GM23338 (cell line): ENCODE measurements around the gene SEM1. TPM values are rescaled to one million over a fixed set of nuclear protein-coding genes. Genes with fewer than 3 reads are reported as not detected.

Experiments
- ATAC-seq: fragments of 200-7000 bp; cut with Tn5 transposase; 3 replicates; pipeline ENCODE4 v1.9.1; 2020
- DNase-seq: peaks from one replicate; pipeline ENCODE4 v3.0.0-alpha.2; 2015; ENCODE audit warnings: low spot score
- H2AFZ ChIP-seq: fragments of 200-600 bp; sonication (generic); 2 replicates; pipeline ENCODE4 v1.8.0; 2016; ENCODE audit warnings: antibody characterized with exemption, mild to moderate bottlenecking, moderate library complexity
- H3F3A ChIP-seq: fragments of 200-600 bp; sonication (generic); replicated peaks from 2 replicates; pipeline ENCODE4 v1.8.0; 2017; ENCODE audit warnings: antibody characterized with exemption, mixed run types, low read depth
- H3K27ac ChIP-seq: fragments of 200-600 bp; sonication (generic); 2 replicates; pipeline ENCODE4 v1.6.1; 2016; ENCODE audit warnings: low read depth
- H3K27me3 ChIP-seq: fragments of 200-600 bp; sonication (generic); 2 replicates; pipeline ENCODE4 v1.8.0; 2016; ENCODE audit warnings: mild to moderate bottlenecking, mixed run types, moderate library complexity; ENCODE audit not compliant: insufficient read depth
- H3K36me3 ChIP-seq: fragments of 200-600 bp; sonication (generic); 2 replicates; pipeline ENCODE4 v1.8.0; 2016; ENCODE audit warnings: mild to moderate bottlenecking; ENCODE audit not compliant: insufficient read depth
- H3K4me1 ChIP-seq: fragments of 200-600 bp; sonication (generic); 2 replicates; pipeline ENCODE4 v1.8.0; 2016; ENCODE audit warnings: mild to moderate bottlenecking, moderate library complexity; ENCODE audit not compliant: insufficient read depth
- H3K4me2 ChIP-seq: fragments of 200-600 bp; sonication (generic); 2 replicates; pipeline ENCODE4 v1.7.1; 2017; ENCODE audit warnings: mixed run types
- H3K4me3 ChIP-seq: fragments of 200-600 bp; sonication (generic); 2 replicates; pipeline ENCODE4 v1.6.1; 2016; ENCODE audit warnings: mixed run types
- H3K79me2 ChIP-seq: fragments of 200-600 bp; sonication (generic); replicated peaks from 2 replicates; pipeline ENCODE4 v1.8.0; 2017; ENCODE audit warnings: mild to moderate bottlenecking; ENCODE audit not compliant: insufficient read depth
- H3K9me2 ChIP-seq: fragments of 200-600 bp; sonication (generic); 2 replicates; pipeline ENCODE4 v1.8.0; 2017; ENCODE audit not compliant: insufficient read depth
- H4K20me1 ChIP-seq: fragments of 200-600 bp; sonication (generic); replicated peaks from 2 replicates; pipeline ENCODE4 v1.8.0; 2017; ENCODE audit warnings: mild to moderate bottlenecking; ENCODE audit not compliant: insufficient read depth
- H3K27ac Mint-ChIP-seq: 2 replicates; pipeline ENCODE4 v1.8.0; 2020; ENCODE audit warnings: inconsistent platforms, mild to moderate bottlenecking, moderate library complexity, mixed read lengths
- H3K27me3 Mint-ChIP-seq: 3 replicates; pipeline ENCODE4 v1.8.0; 2022; ENCODE audit warnings: low read depth, mild to moderate bottlenecking, moderate library complexity, mixed read lengths, inconsistent platforms; ENCODE audit not compliant: insufficient read depth, poor library complexity
- H3K36me3 Mint-ChIP-seq: 3 replicates; pipeline ENCODE4 v1.8.0; 2021; ENCODE audit warnings: low read depth, mild to moderate bottlenecking, inconsistent platforms, moderate library complexity, mixed read lengths
- H3K4me1 Mint-ChIP-seq: 3 replicates; pipeline ENCODE4 v1.8.0; 2020; ENCODE audit warnings: mild to moderate bottlenecking, inconsistent platforms, mixed read lengths
- H3K4me3 Mint-ChIP-seq: 3 replicates; pipeline ENCODE4 v1.8.0; 2021; ENCODE audit warnings: moderate library complexity, mild to moderate bottlenecking, inconsistent platforms, mixed read lengths
- H3K9me3 Mint-ChIP-seq: 3 replicates; pipeline ENCODE4 v1.8.0; 2020; ENCODE audit warnings: moderate library complexity, mild to moderate bottlenecking, inconsistent platforms, mixed read lengths
- CREB1 ChIP-seq: fragments of 250-450 bp; sonication (Bioruptor Pico); IDR thresholded peaks from 2 replicates; pipeline ENCODE4 v1.5.0; 2020; ENCODE audit warnings: low read depth, mild to moderate bottlenecking, moderate library complexity
- NANOG ChIP-seq: IDR thresholded peaks from 2 replicates; pipeline ENCODE4 v1.6.1; 2016; ENCODE audit warnings: antibody characterized with exemption, borderline replicate concordance
- STAT1 ChIP-seq: IDR thresholded peaks from one replicate; pipeline ENCODE4 v1.6.1; 2016; ENCODE audit warnings: antibody characterized with exemption; ENCODE audit not compliant: unreplicated experiment
- ZNF331 ChIP-seq: fragments of 250-450 bp; sonication (Bioruptor Pico); IDR thresholded peaks from 2 replicates; pipeline ENCODE4 v1.5.0; 2020; ENCODE audit warnings: low read depth, mild to moderate bottlenecking, moderate library complexity
- polyA plus RNA-seq: library from polyadenylated mRNA; unstranded; fragments of >200 nt; fragmentation: Nextera tagmentation; extraction: Ambion mirVana; gene quantifications from 2 replicates; pipeline ENCODE4 v1.2.1, GENCODE V29; 2016
- total RNA-seq: library from RNA; depleted of rRNA; stranded (reverse); fragments of >200 nt; shearing (Covaris generic); gene quantifications from 2 replicates; pipeline ENCODE4 v1.2.3, GENCODE V29; 2014
- TF ChIP-seq, protein P1 (sequence below), 2 experiments: fragments of 200-600 bp in 1 of 2; sonication (generic) in 1 of 2; conservative IDR thresholded peaks; 2 replicates each; pipeline versions ENCODE4 v1.5.1 to v1.6.1; 2016 to 2017; ENCODE audit warnings: antibody characterized with exemption in 2 of 2, low read depth in 2 of 2, mild to moderate bottlenecking in 2 of 2, moderate library complexity in 1 of 2
- TF ChIP-seq, protein P2 (sequence below): IDR thresholded peaks from one replicate; pipeline ENCODE4 v1.6.1; 2018; ENCODE audit warnings: antibody characterized with exemption; ENCODE audit not compliant: unreplicated experiment

SEM1 gene
- total and polyA plus RNA-seq, 2 experiments from 2014 or later, result 71.7 to 1,042 TPM

GRCh38 chr7:96679886-96680285, 29.8 kb downstream of the SEM1 start:
- Mint-ChIP-seq H3K9me3 (peaks cover 3% of the 10 kb centered on the region; the same call in 1 of the 3 replicates), H3K27ac (no peak overlapping the region), H3K4me1 (no peaks in the 10 kb centered on the region), H3K4me3 (no peak overlapping the region), H3K36me3 (peaks cover 37% of the 10 kb centered on the region), H3K27me3 (no peaks in the 10 kb centered on the region)
- H3K27me3 ChIP-seq, result no peaks in the 10 kb centered on the region
- no peak overlapping the region for H3K4me2 ChIP-seq
- no peaks in the 10 kb centered on the region for H4K20me1 ChIP-seq
- DNase-seq (peak; percentile 69), ATAC-seq (peak; percentile 88)
- H3K79me2 ChIP-seq, result peaks cover 11% of the 10 kb centered on the region; the same call in 1 of the 2 replicates
- no peak for TF ChIP-seq NANOG
- TF ChIP-seq, protein P1, sequence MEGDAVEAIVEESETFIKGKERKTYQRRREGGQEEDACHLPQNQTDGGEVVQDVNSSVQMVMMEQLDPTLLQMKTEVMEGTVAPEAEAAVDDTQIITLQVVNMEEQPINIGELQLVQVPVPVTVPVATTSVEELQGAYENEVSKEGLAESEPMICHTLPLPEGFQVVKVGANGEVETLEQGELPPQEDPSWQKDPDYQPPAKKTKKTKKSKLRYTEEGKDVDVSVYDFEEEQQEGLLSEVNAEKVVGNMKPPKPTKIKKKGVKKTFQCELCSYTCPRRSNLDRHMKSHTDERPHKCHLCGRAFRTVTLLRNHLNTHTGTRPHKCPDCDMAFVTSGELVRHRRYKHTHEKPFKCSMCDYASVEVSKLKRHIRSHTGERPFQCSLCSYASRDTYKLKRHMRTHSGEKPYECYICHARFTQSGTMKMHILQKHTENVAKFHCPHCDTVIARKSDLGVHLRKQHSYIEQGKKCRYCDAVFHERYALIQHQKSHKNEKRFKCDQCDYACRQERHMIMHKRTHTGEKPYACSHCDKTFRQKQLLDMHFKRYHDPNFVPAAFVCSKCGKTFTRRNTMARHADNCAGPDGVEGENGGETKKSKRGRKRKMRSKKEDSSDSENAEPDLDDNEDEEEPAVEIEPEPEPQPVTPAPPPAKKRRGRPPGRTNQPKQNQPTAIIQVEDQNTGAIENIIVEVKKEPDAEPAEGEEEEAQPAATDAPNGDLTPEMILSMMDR (conservative IDR thresholded peaks at IDR 0.05; ENCODE audit: low read depth in 2 of 2), result peak; percentile 23 to 44; a peak in 3 of 4 replicates
- H2AFZ ChIP-seq, result no peak overlapping the region
- H3K27ac ChIP-seq, result no peak overlapping the region
- H3K9me2 ChIP-seq, result no peaks in the 10 kb centered on the region
- no peaks in the 10 kb centered on the region for H3K36me3 ChIP-seq
- H3K4me3 ChIP-seq, result no peak overlapping the region
- H3K4me1 ChIP-seq, result no peaks in the 10 kb centered on the region
- no peaks in the 10 kb centered on the region for H3F3A ChIP-seq

DNA sequence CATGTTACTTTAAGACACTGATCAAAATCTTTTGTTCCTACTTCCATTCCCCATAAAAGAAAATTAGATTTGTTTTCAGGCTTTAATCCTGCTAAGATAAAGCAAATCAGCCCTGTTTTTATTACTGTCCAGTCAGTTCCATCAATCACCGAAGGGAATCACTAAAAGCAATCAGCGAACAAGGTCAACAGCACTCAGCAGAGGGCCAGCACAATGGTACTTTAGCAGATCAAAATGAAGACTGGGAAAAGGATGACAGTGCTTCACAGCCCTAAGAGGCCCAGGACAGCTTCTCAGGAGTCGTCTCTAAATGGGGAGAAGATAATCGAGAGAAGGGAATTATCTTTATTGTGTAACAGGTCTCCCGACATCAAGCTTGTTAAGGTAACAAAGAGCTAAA, 32.7 kb downstream of the SEM1 start:
- no peaks in the 10 kb centered on the region for H3K27me3 ChIP-seq
- H3K9me2 ChIP-seq, result no peaks in the 10 kb centered on the region
- H3K4me2 ChIP-seq, result no peak overlapping the region
- no peaks in the 10 kb centered on the region for H3K36me3 ChIP-seq
- Mint-ChIP-seq H3K4me3 (no peak overlapping the region), H3K27me3 (no peaks in the 10 kb centered on the region), H3K9me3 (0 out of 3 replicates have a peak, but pooled peaks cover 1% of the 10 kb centered on the region), H3K36me3 (peaks cover 9% of the 10 kb centered on the region), H3K27ac (no peak overlapping the region), H3K4me1 (no peaks in the 10 kb centered on the region)
- H2AFZ ChIP-seq, result no peak overlapping the region
- no peak for DNase-seq
- no peaks in the 10 kb centered on the region for H3K79me2 ChIP-seq
- no peaks in the 10 kb centered on the region; the same call in 1 of the 2 replicates for H4K20me1 ChIP-seq
- H3K4me1 ChIP-seq, result no peaks in the 10 kb centered on the region
- TF ChIP-seq, protein P1 (conservative IDR thresholded peaks at IDR 0.05; ENCODE audit: low read depth in 2 of 2), result no peak
- no peak for TF ChIP-seq CREB1 (CRISPR knock-in tag)
- no peak for TF ChIP-seq STAT1
- TF ChIP-seq, protein P2, sequence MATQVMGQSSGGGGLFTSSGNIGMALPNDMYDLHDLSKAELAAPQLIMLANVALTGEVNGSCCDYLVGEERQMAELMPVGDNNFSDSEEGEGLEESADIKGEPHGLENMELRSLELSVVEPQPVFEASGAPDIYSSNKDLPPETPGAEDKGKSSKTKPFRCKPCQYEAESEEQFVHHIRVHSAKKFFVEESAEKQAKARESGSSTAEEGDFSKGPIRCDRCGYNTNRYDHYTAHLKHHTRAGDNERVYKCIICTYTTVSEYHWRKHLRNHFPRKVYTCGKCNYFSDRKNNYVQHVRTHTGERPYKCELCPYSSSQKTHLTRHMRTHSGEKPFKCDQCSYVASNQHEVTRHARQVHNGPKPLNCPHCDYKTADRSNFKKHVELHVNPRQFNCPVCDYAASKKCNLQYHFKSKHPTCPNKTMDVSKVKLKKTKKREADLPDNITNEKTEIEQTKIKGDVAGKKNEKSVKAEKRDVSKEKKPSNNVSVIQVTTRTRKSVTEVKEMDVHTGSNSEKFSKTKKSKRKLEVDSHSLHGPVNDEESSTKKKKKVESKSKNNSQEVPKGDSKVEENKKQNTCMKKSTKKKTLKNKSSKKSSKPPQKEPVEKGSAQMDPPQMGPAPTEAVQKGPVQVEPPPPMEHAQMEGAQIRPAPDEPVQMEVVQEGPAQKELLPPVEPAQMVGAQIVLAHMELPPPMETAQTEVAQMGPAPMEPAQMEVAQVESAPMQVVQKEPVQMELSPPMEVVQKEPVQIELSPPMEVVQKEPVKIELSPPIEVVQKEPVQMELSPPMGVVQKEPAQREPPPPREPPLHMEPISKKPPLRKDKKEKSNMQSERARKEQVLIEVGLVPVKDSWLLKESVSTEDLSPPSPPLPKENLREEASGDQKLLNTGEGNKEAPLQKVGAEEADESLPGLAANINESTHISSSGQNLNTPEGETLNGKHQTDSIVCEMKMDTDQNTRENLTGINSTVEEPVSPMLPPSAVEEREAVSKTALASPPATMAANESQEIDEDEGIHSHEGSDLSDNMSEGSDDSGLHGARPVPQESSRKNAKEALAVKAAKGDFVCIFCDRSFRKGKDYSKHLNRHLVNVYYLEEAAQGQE, result no peak
- TF ChIP-seq ZNF331 (CRISPR knock-in tag), result no peak
- no peak for TF ChIP-seq NANOG
- H3K4me3 ChIP-seq, result no peak overlapping the region
- no peaks in the 10 kb centered on the region for H3F3A ChIP-seq
- H3K27ac ChIP-seq, result no peak overlapping the region
- no peak for ATAC-seq
